ENCODE results near the gene JAKMIP3. TPM values are rescaled to one million over a fixed set of nuclear protein-coding genes. Genes with fewer than 3 reads are reported as not detected.

JAKMIP3 gene
- total RNA-seq, 4 donors from 2014 or later: 0.04 to 0.19 (median 0.13) TPM; not detected in 1

- TF ChIP-seq POLR2A (IDR thresholded peaks at IDR 0.05) (no peak), CTCF (IDR thresholded peaks at IDR 0.05) (no peak)
- Histone ChIP-seq H3K36me3 (no peaks in the 10 kb centered on the region), H3K9me3 (no peaks in the 10 kb centered on the region), H3K27ac (no peak overlapping the region), H3K4me1 (peaks cover 0 to 6% (median 3%) of the 10 kb centered on the region in 3 donors), H3K27me3 (no peaks in the 10 kb centered on the region), H3K4me3 (no peak overlapping the region)
- 65 to 70% methylated on average over 2 to 3 of the region's 5 CpGs for WGBS, 2 donors
- intact Hi-C loops (cut with DNase I): no loop called here
- no peak for DNase-seq
Measured at GRCh38 chr10:132097609-132098377, 32.0 kb downstream of the JAKMIP3 start.

DNA sequence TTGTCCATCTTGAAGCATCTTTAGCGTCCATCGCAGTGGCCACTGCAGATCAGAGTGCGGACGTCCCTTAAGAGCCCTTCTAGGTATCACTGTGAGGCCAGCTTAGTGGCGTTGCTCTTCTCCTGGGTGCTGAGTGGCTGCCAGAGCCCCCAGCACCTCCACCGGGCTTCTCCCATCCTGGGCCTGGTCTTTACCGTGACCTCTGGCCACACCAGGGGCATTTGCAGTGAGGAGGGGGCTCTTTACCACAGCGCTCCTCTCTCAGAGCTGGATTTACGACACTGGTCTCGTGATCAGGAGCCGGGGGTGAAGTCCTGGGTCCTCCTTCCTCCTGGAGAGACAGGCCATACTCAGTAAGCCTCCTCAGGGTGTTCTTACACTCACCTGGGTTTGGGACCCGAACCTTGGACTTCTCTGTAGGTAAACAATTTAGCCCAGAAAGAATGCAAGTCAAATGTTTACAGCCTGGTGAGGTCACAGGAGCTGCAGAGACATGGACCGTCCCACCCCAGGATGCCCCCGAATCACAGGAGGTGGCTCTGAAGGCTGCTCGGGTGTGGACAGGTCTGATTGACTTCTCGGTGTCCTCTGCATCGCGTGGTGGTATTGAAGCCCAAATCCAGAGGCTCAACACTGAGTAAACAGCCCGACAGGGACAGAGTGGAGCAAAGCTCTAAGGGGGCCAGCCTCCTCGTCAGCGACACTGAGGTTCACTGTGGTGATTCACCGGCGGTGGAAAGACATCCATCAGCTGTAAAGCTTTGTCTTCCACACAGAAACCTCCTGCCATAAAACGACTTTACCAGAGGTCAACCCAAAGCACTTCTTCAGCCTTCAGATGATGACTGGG lies 33.0 kb downstream of the JAKMIP3 start:
- Histone ChIP-seq H3K27me3 (no peaks in the 10 kb centered on the region), H3K4me3 (no peak overlapping the region), H3K36me3 (no peaks in the 10 kb centered on the region), H3K4me1 (peaks cover 0 to 6% (median 3%) of the 10 kb centered on the region in 3 donors), H3K9me3 (no peaks in the 10 kb centered on the region), H3K27ac (no peak overlapping the region)
- intact Hi-C loops (cut with DNase I): no loop called here
- DNase-seq: no peak
- WGBS, 2 donors: 49 to 76% methylated on average over 10 of the region's 24 CpGs
- TF ChIP-seq CTCF (IDR thresholded peaks at IDR 0.05) (no peak), POLR2A (IDR thresholded peaks at IDR 0.05) (no peak)

- Histone ChIP-seq H3K9me3 (no peaks in the 10 kb centered on the region), H3K27ac (no peak overlapping the region), H3K36me3 (no peaks in the 10 kb centered on the region), H3K4me3 (no peak overlapping the region), H3K4me1 (peaks cover 0 to 6% (median 3%) of the 10 kb centered on the region in 3 donors), H3K27me3 (no peaks in the 10 kb centered on the region)
- 66 to 77% methylated on average over 9 to 16 of the region's 25 CpGs for WGBS, 2 donors
- intact Hi-C loops (cut with DNase I): no loop called here
- TF ChIP-seq CTCF (IDR thresholded peaks at IDR 0.05) (no peak), POLR2A (IDR thresholded peaks at IDR 0.05) (no peak)
- no peak for DNase-seq
Measured at GRCh38 chr10:132099389-132100090, 33.8 kb downstream of the JAKMIP3 start.

GRCh38 chr10:132100091-132100481 lies 34.3 kb downstream of the JAKMIP3 start:
- no peak for DNase-seq
- no peak overlapping the region for H3K27ac ChIP-seq
- H3K36me3 ChIP-seq: no peaks in the 10 kb centered on the region
- intact Hi-C loops (cut with DNase I): no loop called here
- no peak overlapping the region for H3K4me3 ChIP-seq
- H3K4me1 ChIP-seq: peaks cover 0 to 6% (median 3%) of the 10 kb centered on the region in 3 donors
- no peak for TF ChIP-seq CTCF (IDR thresholded peaks at IDR 0.05)
- TF ChIP-seq POLR2A (IDR thresholded peaks at IDR 0.05): no peak
- no peaks in the 10 kb centered on the region for H3K9me3 ChIP-seq
- 40% methylated on average over 1 of the region's 15 CpGs; no CpG with 5 or more reads in 1 of the 2 donors for WGBS, 2 donors
- no peaks in the 10 kb centered on the region for H3K27me3 ChIP-seq

All from esophagus squamous epithelium (tissue), 5 donors.